Stimulated activated CD4-positive, alpha-beta T cell treated with anti-CD3 and anti-CD28 coated beads, Interleukin-1b, Interleukin-23, amount 100 ng/mL, for 4 hours (primary cell): ENCODE results near the gene DAZ2.
"Not testable (repeated sequence)": the region's sequence is repeated elsewhere in the genome, so short reads cannot be mapped to it uniquely, and the experiment has no call there.

Source experiments
- DNase-seq, 2 donors: peaks; one replicate each; pipeline ENCODE4 v3.0.0-alpha.2; 2020; ENCODE audit warnings: low read depth in 2 of 2

Gene DAZ2

GRCh38 chrY:23219233-23219632, at the start of gene DAZ2:
Gene DAZ2, plus strand, starts transcription at chrY:23219533. Its CDS starts 208 bp downstream, at chrY:23219741.
- DNase-seq = not testable (repeated sequence)

GRCh38 chrY:23198908-23199307, 20.4 kb upstream of the DAZ2 start, which contains the start of gene DAZ1:
Gene DAZ1, minus strand, starts transcription at chrY:23199008. Its CDS starts 208 bp downstream, at chrY:23198800.
- DNase-seq = not testable (repeated sequence)

GRCh38 chrY:23207455-23207854, 11.9 kb upstream of the DAZ2 start:
- not testable (repeated sequence) for DNase-seq

- not testable (repeated sequence) for DNase-seq
Observed at GRCh38 chrY:23209802-23210495, 9.4 kb upstream of the DAZ2 start.

GRCh38 chrY:23210681-23211080, 8.7 kb upstream of the DAZ2 start:
- not testable (repeated sequence) for DNase-seq
